Stimulated activated CD4-positive, alpha-beta T cell treated with anti-CD3 and anti-CD28 coated beads, Interleukin-4, amount 100 ng/mL, for 4 hours (primary cell): ENCODE results near the gene EXT2.

Experiments
- DNase-seq, 2 experiments: peaks; one replicate each; pipeline ENCODE4 v3.0.0-alpha.2; 2020

EXT2 gene

DNA sequence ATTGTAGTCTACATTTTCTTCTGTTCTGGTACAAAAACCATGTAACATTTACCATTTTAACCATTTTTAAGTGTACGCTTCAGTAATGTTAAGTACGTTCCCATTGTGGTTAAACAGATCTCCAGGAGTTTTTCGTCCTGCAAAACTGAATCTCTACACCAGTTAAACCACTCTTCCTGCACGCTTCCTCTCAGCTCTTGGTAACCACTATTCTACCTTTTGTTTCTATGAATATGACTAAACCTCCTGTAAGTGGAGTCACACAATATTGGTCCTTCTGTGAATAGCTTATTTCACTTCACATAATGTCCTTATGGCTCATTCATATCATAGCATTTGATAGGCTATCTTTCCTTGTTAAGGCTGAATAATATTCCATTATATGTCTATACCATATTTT, 7.1 kb upstream of the EXT2 start:
- no peak for DNase-seq

DNA sequence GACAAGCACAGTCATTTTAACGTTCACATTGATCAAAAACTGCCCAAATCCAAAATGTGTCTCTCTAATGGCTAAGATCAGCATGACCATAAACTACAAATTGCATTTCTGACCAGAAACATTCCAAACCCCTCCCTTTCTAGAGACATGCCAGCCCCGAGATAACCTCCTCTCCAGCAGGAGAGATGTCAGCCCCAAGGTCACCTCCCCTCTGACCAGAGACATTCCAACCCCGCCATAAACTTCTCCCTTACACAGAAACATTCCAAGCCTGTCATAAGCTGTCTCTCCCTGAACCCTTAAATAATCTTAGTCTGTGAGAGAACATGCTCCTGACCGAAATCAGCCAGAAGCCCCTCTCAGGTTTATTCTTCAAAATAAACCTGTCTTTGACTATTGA, 6.6 kb upstream of the EXT2 start:
- DNase-seq = no peak

DNA sequence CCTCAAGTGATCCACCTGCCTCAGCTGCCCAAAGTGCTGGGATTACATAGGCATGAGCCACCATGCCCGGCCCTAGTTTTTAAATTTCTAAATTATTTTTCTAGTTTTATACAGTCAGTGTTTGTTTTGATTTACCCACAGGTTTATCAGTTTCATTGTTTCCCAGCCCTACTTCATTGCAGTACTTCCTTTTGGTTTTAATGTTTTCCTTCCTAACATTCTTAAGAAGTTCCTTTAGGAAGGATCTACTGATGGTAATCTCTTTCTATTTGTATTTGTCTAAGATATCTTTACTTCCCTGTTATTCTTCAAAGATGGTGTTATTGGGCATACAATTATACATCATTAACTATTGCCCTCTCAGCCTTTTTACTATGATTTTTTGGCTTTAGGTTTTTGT, 4.9 kb upstream of the EXT2 start:
- no peak for DNase-seq

DNA sequence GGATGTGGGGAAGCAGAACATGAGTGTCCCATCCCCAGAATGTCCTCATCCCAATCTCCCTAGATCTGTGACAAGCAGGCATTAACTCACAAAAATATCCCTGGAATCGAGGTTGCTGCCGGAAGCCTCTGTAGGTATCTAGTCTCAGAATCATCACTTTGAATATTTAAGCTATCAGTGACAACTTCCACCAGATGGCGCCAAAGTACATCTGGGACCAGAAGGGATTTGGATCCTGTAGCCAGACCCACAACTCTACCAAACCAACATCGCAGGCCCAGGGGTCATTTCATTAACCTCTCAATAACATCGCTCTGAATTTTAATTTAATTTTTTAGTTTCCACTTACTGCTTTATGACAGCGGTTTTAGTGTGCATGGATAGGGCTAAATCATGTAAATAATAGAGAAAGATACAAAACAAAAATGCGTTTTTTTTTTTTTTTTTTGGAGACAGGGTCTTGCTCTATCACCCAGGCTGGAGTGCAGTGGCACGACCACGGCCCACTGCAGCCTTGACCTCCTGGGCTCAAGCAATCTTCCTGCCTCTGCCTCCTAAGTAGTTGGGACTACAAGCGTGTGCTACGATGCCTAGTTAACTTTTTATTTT, 1.1 kb upstream of the EXT2 start:
- peak; percentile 57 to 64 for DNase-seq

DNA sequence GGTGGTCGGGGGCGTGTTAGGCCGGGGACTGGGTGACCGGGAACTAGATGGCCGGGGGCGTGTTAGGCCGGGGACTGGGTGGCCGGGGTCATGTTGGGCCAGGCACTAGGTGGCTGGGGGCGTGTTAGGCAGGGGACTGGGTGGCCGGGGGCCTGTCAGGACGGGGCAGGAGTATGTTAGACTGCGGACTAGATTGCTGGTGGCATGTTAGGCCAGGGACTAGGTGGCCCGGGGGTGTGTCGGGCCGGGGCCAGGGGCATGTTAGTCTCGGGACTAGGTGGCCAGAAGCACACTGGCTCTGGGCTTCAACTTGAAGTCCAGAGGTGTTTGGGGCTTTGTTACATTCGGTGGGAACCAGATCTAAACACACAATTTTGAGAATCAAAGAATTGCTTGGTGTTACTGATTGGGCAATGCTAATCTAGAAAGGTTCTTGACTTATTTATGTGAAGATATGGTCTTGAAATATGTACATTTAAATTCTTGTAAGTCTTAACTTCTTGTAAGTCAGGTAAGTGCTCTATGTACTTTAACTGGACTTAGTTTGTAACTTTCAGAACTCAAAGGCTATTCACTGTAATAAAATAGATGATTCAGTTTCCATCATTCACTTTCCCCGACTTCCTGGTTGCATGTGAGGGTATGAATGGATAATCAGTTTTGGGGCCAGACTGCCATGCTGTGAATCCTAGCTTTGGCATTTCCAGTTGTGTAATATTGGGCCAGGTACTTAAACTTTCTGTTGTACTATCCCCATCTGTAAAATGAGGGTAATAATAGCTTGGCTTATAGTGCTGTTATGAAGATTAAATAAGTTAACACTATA, 1.1 kb downstream of the EXT2 start:
- no peak for DNase-seq

DNA sequence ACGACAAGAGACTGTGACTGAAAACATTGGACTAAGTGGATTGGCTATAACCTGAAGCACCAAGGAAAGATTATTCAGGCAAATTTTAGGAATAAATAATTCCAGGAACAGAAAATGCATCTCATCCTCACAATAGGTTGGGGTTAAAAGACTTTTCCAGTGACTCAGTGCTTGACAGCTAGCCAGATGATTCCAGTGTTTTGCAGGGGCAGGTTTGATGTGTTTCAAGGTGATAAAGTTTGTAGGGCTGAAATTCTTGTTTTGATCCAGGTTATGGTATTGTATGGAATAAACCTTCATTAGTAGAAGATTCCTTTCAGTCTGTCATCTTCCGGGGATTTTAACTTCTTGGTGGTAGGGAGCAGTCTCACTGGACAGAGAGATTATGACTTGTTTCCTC, 2.3 kb downstream of the EXT2 start:
- DNase-seq = no peak

DNA sequence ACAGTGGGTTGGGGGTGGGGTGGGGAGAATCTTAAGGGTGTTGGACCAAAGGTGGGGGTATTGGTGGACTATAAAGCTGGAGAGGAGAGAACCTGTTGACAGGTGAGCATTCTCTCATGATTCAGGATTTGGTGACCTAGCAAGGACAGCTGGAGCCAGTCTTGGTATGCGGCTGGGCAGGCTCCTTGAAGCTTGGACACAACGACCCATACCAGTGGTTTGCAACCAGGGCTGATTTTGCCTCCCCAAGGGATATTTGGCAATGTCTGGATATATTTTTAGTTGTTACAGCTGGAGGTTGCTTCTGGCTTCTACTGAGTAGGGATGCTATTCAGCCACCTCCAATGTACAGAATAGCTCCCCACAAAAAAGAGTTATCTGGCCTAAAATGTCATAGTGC, 5.6 kb downstream of the EXT2 start:
- DNase-seq = no peak

DNA sequence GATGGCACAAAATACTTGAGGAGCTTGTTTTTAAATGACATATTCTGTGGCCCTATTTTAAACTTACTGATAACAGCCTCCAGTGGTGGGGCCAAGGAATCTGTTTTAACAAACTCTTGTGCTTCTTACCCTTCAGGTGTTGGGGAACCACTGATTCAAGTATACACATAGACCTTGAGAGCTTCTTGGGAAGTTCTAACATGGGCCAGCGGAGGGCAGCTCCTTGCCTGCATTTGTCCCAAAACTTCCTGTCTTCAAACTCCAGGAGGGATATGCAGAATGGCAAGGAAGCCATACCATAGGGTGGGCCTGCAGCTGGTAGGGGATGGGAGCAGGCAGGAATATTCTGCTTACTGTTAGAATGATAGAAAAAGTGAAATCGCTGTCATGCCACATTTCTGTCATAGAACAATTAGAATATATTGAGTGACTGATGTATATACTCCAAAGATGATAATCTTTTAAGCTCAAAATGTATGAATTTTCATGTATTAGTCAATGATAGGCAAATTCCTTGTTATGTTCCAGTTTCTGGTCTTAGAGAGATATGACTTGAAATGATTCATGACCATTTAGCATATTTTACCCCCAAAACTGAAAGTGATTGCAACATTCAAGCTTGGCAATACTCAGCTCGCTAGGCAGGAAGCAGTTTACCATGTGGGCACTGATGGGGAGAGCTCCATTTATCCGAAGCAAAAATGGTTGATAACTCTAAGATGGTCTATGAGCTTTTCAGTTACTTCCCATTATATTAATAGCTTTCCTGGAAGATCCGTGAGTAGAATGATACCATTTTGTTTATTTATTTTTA, 9.2 kb downstream of the EXT2 start:
- no peak for DNase-seq

DNA sequence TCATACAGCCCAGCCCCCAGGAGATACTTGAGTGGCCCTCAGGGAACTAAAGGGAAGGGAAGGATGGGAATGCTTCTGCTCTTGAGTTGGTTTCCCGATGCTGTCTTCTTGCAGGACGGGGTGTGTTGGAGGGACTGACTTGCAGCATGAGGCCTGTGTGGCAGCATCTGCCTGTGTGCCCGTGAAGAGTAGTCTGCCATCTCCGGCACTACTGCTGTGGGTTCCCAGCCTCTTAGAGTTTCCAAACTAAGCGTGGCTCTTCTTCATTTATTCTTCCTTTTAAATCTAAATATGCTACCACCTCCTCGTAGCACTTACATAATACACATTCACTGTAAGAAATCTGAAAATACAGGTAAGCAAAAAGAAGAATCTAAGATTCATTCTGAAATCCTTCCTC, 12.8 kb downstream of the EXT2 start:
- DNase-seq = no peak

DNA sequence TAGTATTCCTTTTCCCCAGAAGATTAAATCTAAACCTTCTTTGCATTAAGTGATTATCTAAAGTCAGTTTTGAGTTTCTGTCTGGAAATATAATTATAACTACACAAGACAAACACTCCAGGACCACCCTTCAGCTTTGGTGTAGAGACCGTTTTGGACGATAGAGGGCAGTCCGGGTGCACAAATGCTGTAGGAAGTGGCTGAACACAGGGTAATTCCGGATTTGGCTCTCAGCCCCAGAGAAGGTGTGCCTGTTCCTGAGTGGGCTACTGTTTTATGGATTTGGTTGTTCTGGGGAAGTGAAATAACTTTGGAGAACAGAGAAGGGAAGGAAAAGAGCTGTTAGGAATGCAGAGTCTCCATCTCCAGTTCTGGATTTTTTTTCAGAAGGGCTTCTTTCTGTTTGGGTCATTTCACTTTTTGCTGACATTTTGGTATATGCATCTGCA, 14.8 kb downstream of the EXT2 start:
- DNase-seq = peak; percentile 30 to 33

DNA sequence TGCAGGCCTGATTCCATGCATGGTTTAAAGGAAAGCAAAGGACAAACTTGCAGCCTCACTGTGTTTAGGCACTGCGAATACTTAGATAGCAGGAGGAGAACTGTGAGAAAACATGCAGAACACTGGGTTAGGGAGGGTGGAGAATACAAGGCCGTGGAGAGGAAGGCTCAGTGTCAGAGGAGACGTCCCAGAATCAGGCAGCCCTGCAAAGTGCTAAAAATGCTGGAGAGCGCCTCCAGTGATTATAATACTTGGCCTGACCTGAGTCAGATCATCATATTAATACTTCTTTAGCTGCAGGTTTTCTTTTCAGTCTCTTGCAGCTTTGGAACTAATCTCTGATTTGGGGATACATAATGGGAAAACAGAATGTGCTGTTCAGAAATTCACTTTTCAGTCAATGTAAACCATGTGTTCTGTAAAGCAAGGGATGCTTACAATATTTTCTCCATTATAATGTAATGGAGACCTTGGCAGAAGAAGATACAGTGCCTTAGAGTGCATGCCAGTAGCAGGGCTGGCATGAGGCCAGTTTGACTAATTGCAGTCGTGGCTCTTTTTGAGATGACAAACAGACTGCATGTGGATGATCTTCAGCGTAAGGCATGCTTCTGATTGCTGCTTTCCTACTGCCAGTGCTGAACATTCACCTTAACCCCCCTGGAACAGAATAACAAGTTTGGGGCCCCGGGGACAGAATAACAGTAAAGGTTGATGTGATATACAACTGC, 16.8 kb downstream of the EXT2 start:
- no peak for DNase-seq

DNA sequence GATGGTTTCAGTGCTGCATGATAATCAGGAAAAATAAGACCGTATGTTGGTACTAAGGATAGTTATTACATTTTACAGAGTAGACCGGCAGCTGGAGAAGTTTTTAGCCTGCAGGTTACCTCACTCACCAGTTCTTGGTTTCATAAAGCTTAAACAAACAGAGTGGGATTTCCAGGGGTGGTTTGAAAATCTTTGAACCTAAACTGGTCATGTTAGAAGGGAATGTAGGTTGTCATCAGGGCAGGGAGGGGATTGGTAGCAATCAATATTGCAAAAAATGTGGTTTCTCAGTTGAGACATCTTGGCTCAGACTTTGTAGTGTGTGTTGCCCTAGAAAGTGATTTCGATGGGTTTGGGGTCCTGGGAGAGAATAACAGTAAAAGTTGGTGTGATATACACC, 17.5 kb downstream of the EXT2 start:
- DNase-seq = no peak

DNA sequence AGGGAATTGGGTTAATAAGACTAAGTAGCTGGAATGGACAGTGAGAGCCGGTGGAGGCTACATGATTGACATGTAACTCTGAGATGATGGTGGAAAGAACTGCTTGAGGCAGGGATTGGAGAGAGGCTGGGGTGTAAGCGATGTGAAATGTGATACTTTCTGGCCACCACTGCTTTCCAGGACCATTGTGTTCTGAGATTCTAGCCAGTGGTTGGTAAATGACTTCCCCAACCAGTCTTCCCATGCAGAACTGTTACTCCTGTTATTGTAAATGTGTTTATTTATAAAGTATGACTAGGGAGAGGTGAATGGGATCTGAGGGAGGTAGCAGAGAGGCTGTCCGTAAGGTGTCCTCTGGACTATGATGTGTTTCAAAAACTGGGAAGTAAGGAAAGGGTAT, 18.1 kb downstream of the EXT2 start:
- DNase-seq = no peak

DNA sequence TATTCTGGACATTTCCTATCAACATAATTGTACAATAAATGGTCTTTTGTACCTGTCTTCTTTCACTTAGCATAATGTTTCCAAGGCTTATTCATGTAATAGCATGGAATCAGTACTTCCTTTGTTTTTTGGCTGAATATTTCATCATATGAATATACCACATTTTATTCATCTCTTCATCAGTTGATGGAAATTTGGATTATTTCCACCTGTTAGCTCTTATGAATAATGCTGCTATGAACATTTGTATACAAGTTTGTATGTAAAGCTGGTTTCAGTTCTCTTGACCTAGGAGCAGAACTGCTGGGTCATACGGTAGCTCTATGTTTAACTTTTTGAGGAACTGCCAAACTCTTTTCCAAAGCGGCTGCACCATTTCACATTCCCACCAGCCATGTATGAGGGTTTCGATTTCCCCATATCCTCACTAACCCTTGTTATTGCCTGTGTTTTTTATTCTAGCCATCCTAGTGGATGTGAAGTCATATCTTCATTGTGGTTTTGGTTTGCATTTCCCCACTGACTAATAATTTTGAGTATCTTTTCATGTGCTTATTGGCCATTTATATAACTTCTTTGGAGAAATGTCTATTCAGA, 20.9 kb downstream of the EXT2 start:
- DNase-seq = no peak

DNA sequence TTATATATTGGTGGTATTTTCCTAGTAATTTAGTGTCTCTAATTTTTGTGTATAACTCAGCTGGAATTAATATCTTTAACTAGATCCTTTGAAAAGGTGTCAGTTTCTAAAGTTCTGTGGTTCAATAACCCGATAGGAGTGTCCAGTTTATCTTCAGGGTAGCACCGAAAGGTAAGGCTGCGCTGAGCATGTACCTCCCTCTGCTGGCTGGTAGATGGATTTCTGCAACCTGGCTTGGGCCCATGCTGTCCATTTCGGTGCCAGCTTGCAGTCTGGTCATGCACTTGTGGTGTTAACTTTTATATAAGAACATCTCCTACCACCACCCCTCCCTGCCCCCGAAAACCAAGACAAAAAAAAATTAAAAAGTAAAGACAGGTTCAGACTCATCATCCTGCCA, 24.7 kb downstream of the EXT2 start:
- no peak for DNase-seq

DNA sequence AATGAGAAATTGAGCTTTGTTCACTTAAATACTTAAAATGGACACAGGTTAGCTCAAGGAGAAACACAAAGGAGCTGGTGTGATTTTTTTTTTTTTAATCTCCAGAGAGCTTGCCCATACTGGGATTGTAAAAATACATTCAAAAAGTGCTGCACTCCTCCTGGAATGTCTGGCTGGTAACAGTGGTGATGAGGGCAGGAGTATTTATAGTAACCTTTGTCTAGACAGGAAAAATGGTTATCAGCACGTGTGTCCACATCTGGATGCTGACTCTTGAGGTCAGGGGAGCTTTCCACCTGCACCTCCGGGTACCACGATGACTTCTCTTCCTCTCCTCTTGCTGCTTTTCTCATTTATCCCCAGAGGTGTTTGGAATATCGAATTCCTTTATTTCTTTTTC, 30.1 kb downstream of the EXT2 start:
- DNase-seq = no peak

DNA sequence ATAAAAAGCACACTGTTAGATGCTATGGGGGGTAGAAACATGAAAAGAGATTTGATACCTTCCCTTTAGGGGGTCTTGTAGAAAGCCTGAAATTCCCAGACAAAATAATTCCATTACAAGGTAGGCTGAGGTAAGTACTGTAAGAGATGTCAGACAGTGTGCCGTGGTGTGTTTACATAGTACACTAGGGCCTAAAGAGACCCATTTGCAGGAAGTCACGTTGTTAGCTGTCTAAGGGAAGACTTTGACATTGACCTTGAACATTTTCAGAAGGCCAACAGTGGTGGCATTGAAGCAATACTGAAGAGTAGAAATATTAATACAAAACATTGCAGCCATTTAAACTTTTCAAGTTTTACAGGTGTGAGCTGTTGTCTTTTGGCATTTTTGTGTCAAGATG, 30.8 kb downstream of the EXT2 start:
- DNase-seq = no peak

DNA sequence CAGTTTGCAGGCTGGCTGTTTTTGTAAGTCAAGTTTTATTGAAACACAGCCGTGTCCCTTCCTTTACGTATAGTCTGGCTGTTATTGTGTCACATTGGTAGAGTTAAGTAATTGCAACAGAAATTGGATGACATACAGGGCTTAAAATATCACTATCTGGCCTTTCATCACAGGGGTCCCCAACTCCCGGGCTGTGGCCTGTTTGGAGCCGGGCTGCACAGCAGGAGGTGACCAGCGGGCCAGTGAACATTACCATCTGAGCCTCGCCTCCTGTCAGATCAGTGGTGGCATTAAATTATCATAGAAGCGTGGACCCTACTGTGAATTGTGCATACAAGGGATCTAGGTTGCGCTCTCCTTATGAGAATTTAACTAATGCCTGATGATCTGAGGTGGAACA, 31.7 kb downstream of the EXT2 start:
- DNase-seq = no peak

DNA sequence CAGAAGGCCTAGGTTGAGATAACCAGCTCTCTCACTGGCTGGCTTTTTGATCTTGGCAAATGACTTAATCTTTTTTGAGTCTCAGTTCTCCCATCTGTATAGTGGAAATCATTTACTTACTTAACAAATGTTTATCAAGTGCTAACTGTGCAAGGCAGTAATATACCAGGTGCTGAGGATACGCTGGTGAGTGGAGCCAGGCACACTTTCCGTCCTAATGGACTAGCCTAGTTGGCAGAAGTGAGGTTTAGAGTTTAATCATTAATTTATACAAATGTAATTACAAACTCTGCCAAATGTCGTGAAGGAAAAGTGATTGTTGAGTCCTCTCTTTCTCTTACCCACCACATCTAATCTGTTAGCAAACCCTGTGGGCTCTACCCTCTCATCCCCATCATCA, 33.3 kb downstream of the EXT2 start:
- no peak for DNase-seq

DNA sequence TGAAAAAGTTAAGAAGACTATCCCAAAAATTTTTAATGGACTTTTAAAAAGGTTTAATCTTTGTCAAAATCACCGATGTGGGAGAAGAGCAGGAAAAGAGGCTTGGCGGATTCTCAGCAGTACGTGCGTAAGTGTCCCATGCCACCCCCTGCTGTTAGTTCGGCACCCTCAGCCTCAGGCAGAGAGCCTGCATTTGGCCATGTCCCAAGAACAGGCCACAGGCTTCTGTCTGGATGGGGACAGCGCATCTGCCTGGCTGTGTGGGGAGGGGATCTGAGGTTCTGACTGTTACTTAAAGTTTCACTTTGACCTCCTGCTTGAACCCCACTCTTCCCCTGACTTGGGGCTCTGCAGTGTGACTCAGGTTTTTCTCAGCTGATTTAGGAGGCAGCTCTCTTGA, 35.3 kb downstream of the EXT2 start:
- DNase-seq = no peak

DNA sequence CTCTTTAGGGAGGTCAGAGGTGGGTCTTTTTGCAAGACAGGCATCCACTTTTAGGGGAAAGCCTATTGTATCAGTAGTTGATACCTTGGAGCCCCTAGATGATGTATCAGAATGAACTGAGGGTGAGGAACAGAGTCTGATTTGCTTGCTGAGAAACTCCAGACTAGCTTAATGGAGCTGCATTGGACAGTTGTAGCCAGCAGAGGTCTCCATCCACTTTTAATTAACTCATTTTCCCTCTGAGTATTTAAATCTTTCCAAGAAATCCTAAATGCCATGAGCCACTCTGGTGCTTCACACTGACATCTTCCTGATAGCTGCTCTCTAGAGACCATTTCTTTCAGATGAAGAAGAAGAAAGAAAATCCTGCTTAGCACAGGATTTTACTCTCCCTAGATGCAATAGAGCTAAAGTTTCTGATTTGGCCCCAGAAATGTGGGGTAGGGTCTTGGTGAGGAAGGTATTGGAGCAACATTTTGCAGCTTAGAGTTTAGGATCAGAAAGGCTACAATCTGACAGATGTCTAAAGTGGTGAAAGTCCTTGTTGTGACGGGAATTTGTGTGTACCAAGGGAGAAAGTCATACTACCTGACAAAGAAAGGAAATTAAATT, 38.0 kb downstream of the EXT2 start:
- DNase-seq = no peak

DNA sequence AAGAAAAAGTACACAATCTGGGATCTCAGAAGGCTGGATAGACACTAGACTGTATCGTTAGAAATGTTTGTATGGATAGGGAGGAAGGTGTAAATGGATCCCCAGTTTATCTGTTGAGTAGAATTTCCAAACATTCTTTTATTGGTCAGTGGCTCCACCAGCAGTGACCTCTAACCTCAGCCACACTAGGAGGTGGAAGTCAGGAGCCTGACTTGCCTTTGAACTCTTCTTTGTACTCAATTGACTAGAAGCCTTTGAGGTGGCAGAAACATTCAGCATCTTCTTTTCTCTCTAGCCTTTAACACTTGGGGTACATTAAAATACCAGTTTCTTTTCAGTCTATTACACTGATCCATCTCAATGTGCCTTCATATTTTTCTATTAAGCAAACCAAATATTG, 39.1 kb downstream of the EXT2 start:
- DNase-seq = no peak
